NOMO-1 treated with dmso at 0.1 percent for 144 hours (cell line): ENCODE data around the gene FOXL1.
"Not testable (repeated sequence)": the region's sequence is repeated elsewhere in the genome, so short reads cannot be mapped to it uniquely, and the experiment has no call there.

Source experiments
- DNase-seq: peaks from one replicate; lab custom pipeline; 2025; ENCODE audit not compliant: unreplicated experiment; lab: John Stamatoyannopoulos, UW

Gene FOXL1

DNA sequence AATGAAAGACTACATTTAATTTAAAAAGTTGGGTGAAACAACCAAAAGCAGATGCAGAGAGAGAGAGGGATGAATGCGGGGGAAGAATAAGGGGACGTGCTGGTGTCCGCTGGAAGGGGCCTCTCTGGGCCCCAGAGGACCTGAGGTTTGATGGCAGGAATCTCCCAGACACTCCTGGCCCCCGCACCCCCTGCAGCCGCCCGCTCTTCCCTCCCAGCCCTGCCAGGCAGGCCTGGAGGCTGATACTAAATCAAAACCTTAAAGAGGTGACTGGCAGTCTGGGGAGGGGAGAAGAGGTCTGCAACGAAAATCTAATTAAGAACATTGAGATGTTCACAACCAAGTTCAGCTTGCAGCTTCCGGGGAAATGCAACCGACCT is 2.4 kb downstream of the FOXL1 start:
- DNase-seq, result no peak

DNA sequence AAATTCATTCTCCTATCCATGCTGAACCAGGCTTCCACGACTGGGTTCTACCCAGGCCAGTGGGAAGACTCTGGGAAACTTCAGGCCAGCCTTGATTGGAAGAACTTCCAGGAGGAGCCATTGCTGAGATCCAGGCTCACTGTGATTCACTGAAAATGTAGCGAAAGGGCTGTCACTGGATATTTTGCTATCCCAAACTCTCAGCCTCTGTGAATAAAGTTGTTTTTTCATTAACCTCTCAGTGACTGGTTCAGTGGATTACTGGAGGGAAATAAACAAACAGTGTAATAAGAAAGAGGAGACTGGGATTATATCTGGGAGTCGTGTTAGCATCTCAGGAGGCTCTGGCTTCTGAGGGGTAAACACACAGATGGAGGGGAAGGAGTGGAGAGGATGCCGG is 3.1 kb downstream of the FOXL1 start:
- DNase-seq, result no peak

DNA sequence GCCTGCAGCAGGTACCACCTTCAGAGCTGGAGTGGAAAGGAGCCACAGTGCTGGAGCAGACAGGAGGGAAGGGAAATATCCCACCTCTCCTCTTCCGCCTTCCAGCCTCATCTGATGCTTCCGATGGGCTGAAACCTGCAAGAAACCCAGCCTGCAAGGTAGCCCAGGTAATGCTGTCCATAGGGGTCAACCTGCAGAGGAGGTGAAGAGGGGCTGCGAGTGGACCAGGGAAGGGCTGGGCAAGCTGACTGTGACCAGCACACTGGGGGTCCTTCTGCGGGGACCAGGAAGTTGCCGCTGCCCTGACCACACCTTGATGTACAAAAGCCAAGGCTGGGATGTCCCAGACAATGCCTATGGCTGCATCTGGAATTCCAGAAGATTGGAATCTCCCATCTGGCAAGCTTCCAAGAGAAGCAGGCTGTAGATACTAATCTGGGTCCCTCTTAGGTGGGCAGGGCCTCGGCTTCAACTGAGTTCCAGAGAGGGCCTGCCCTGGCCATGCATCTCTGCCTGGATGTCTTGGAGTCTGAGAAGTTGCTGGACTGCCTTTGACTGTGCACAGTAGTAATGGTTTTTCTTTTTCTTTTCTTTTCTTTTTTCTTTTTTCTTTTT is 5.8 kb downstream of the FOXL1 start:
- DNase-seq, result no peak

DNA sequence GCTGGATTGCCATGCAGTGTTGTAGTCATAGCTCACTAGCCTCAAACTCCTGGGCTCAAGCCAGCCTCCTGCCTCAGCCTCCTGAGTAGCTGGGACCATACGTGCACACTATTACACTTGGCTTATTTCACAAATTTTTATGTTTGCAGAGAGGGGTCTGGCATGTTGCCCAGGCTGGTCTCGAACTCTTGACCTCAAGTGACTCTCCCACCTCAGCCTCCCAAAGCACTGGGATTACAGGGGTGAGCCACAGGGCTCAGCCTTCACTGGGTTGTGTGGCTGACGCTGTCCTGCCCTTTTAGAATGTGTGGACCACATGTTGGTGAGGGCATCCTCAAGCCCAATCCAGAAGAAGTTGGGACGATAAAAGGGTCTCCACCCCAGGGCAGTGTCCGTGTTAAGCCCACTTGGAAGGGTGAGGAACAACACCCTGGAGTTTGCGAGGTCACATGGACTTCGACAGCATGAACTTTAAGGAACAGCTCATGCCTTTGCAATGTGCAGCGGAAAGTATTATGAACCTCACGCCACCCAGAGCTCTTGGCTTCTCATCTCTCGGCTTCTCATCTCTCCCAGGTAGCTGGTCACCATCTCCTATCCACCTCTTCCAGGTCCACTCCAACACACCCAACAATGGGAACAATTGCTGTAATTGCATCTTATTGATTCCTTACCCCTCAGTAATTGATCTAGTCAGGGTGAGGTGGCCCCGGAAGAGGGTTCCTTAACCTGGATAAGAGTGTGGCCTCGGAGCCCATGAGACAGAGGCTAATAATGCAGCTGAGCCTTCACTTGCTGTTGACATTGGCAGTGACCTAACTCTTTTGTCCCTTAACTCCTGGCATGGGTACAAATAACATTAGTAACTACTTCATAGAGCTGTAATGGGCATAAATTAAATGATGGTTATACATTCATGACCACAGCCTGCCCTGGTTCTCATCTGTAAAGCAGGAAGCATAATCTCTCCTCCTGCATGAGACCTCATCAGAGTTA is 6.7 kb downstream of the FOXL1 start:
- no peak for DNase-seq

DNA sequence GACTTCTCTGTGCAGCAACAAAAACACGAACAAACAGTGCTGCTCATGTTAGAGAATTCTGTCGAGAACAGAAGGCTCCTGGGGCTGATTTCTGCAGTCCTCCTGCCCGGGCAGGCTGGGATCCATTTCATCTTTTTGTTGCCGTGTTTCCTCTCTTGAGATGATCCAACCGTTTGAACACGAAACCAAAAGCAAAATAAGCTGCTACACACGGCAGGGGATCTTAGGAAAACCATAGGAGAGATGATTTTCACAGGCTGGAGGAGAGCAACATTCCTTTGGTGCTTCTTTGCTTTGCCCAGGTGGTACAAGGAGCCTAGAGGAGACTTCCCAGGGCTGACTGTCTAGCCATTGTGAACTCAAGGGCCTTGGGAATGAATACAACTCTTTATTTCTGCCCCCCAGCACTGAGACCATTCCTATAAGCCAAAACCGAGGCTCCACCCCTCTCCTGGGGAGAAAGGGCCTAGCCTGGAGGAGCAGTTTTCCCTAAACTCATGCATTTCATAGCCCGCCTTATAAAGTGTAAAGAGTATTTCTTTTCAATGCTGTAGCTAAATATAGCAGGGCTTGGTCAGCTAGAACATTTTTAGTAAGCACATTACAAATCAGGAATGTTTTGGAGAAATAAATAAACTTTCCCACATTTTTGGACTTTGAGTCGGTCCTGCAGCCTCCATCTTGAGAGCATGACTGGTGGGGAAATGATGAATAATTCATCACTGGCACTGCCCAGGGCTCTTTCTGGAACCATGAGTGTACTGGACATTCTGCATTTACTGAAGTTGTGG is 7.7 kb downstream of the FOXL1 start:
- DNase-seq, result no peak

DNA sequence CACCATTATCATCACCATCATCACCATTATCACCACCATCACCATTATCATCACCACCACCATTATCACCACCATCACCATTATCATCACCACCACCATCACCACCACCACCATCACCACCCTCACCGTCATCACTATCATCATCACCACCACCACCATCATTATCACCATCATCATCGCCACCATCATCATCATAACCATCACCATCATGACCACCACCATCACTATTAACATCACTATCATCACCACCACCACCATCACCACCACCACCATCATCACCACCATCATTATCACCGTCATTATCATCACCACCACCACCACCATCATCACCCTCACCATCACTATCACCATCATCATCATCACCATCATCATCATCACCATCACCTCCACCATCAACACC is 9.1 kb downstream of the FOXL1 start:
- DNase-seq, result no peak

DNA sequence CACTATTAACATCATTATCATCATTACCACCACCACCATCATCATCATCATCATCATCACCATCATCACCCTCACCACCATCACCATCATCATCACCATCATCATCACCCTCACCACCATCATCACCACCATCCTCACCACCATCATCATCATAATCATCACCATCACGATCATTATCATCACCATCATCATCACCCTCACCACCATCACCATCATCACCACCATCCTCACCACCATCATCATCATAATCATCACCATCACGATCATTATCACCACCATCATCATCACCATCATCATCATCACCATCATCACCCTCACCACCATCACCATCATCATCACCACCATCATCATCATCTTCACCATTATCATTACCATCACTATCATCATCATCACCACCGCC is 9.6 kb downstream of the FOXL1 start:
- not testable (repeated sequence) for DNase-seq

DNA sequence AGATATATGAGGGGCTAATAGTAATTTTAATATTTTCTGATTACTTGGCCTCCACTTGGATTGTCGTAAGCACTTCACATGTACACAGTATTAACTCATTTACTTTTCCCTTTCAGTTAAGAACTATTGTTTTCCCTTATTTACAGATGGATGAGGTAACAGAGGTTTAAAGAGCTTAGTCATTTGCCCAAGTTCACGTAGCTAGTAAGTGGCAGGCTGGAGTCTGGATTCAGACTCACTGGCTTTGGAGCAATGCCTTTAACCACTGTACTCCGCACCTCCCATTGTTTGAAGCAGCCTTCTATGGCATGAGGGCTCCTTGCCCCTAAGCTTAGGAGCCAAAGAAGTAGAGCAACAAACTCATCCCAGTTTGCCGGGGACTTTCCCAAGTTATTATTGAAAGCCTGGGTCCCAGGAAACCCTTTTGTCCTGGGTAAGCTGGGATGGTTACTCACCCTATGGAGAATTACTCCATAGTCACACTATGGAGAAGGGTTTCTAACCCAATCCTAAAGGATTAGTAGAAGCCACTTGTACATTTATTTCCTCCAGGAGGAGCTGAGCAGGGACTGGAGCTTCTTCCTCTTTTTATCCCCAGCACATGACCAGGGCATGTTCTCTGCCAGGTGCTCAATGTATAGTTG is 12.3 kb downstream of the FOXL1 start:
- no peak for DNase-seq

DNA sequence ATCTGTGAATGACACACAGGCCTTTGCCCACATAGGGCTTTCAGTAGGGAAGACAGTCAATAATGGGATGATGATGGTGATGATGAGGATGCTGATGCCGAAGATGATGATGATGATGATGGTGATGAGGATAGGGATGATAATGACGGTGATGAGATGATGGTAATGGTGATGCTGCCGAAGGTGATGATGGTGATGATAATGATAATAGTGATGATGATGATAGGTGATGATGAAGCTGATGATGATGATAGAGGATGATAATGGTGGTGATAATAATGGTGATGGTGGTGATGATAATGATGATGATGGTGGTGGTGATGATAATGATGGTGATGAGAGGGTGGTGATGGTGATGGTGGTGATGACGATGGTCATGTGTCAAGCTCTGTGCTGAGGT is 12.9 kb downstream of the FOXL1 start:
- no peak for DNase-seq

DNA sequence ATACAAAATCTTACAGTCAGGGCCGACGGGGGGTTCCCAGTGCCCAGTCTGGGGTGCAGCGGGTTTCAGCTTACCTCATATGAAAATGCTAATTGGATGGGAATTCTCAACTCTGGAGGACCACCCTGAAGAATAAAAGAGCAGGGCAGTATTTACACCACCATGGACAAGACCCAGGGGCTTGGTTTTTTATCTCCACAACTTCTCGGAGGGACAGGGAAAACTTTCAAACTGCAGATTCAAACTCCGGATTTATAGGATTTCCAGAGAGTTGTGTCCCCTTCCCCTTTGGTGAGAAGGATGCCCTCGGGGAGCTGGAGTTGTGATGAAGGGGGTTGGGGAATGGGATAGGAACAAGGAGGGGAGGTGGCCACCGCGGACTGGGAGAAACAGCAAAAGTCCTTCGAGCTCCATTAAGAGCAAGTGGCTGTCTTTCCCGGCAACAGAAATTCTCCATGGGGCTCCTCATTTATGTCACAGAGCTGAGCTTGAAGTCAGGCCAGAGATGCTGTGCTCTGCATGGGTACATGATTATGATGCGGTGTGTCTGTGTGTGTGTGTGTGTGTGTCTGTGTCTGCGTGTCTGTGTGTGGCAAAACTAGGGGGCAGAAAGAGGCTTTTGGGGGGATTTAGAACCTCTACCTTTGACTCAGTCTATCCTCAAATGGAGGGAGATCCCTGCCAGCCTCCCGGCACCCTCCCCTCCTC is 15.7 kb downstream of the FOXL1 start:
- no peak for DNase-seq

DNA sequence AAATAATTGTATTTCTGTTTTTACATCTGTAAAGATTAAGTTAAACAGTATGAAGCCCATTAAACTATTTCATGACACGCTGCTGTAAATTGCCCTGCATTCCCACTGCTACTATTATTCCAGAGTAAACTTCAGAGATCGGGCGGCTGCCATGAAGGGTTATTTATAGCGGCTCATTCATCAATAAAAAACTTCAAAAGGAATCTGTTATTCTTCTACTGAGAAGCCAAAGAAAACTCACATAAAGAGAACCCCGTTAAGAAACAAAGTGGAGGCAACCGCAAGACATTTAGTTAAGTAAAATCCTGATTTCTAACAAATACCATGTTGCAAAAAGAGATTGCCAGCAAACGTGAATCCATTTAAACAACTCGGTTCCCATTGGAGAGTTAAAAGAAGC is 16.4 kb downstream of the FOXL1 start:
- no peak for DNase-seq

DNA sequence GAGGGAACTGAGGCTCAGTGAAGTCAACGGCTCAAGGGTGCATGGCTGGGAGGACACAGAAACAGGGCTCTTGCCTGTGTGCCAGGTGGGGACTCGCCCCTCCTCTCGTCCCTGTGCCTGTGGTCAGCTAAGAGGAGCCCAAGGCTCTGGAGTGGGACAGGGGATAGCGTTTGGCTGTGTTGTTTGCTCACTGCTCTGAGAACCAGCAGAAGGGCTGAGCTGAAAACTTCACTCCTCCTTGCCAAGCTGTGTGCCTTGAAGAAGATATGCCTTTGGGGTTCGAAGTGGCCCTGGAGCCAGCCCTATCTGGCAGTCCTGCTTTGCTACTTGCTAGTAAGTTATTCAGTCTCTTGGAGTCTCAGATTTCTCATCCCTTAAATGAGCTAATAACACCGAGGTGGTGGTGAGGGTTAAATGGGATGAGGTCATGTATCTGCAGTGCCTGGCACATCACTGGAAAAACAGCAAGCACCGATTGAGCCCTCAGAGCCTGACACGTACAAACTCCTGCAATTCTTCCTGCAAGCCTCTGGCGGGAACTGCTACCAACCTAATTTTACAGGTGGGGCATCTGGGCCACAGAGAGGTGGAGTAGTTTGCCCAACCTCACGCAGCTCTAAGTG is 17.7 kb downstream of the FOXL1 start:
- DNase-seq, result no peak

DNA sequence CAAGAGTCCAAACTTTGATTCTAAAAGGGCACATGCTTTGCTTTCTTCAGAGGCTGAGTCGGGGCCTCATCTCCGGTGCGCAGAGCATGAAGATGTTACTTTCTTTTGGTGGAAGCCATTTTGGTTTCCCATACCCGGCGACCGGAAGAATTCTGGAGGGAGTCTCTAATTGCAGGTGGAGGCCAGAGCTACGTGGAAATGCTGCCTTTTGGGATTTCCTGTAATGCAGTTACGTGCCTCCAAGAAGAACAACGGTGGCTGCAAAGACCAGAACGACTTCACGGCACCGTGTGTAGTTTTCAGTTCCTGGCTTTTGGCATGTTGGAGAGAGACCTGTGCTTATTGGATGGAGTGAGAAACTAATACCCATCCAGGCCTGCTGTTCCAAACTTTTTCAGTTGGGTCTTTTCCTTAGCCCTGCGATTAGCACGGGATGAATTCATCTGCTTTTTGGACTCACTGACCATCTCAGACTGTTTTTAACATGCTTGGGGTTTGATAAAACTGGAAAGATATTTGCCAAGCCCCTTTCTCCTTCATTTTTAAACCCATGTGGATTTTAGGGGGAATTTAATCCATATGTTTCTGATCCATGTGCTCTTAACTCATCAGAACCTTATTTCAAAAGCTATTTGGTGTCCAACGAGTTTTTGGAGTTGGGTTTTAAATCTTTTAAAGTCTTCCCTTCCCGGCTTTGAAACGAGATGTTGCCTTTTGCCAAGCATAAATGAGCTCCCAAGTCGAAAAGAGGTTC is 19.0 kb downstream of the FOXL1 start:
- DNase-seq, result no peak

DNA sequence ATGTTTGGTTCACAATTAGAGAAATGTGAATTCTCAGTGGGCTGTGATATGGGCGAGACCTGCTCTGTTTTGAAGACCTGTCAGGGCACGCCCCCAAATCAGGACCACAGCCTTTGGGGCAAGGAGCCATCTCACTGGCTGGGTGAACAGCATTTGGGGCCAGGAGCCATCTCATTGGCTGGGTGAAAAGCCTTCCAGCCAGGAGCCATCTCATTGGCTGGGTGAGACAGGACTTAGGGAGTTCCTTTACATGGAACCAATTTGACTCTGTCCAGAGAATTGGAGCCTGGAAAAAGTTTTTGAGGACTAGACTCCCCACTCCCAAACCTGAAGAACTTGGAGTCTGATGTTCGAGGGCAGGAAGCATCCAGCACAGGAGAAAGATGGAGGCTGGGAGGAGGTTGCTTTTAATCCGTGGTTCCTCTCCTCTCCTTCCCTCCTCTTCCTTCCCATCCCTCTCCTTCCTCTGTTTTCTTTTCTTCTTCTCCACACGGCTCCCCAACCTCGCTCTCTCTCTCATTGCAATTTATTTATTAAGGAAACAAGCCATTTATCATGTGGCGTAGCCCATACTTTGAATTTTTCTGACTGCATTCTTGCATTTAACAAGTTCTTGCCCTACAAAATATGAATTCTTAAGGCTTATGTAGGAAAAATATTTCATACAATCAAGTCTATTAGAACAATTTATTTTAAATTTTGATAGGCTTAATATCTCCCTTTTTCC is 19.7 kb downstream of the FOXL1 start:
- DNase-seq, result no peak

DNA sequence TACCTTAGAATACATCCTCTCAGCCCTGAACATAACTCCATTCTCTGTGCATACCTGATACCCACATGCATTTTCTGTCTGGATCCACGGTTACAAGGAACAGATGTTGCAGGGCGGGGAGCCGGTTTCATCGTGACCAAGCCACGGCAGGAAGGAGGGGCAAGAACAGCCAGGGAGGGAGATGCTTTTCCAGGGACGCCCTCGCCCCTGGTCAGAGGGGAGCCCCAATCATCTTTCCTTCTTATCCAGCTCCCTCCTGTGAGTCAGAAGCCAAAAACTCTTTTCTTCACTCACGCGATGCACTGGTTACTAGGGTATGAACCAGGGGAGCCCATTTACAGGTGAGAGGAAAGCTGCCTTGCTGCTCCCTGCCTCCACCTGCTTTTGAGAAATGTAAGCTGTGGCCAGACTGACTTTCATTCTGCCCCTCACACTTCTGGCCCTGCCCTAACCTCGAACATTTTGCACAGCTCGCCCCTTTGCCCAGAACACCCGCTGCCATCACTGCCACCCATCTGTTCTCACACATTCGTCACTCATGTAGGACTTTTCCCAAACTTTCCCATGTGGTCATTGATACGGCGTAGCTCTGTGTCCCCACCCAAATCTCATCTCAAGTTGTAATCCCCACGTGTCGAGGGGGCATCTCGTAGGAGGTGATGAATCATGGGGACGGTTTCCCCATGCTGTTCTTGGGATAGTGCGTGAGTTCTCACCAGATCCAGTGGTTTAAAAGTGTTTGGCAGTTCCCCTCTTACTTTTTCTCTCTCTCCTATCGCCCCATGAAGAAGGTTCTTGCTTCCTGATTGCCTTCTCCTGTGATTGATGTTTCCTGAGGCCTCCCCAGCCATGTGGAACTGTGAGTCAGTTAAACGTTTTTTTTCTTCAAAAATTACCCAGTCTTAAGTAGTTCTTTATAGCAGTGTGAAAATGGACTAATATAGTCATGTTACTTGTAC is 20.5 kb downstream of the FOXL1 start:
- DNase-seq, result no peak

DNA sequence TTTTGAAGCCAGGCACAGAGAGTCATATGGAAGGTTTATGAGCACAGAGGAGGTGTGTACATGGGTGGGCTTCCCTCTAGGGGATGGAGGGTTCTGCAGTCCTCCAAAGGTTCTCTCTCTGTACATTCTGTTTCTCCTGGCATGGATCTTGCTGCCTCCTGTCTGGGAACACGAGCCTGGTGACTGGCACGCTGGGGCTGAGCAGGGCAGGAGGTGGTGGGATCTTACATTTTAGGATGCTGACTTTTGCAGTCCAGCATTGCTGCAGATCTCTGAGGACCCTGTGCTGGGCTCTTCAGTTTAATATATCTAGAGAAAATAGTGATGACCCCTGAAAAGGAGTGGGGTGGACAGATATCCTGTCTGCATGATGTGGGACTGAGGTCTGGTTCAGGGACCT is 23.0 kb downstream of the FOXL1 start:
- DNase-seq, result no peak

DNA sequence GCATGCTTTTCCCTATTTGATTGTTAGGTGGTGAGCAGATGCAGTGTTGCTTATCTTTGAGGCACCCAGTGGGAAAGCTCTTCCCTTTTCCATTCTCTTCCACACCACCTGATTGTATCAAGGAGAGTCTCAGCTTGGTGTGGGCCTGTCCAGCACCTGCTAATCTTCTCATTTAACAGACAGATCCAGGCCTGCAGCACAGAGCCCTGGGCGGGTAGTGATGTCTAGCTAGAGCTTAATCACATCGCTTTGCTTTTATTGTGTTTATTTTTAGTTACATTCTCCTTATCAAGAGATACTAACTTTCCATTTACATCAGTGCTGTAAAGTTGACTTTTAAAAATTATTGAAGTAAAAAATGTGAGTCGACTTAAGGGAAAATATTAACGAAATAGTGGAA is 24.2 kb downstream of the FOXL1 start:
- DNase-seq, result no peak
